ENCODE data around the gene GLT8D1. TPM values are rescaled to one million over a fixed set of nuclear protein-coding genes. Genes with fewer than 3 reads are reported as not detected.

Gene GLT8D1
- total and polyA plus RNA-seq, 2 of the 13 experiments (the other 11 are each of a cell fraction or from before 2014, with no cell fraction given), result 110 to 121 TPM

DNA sequence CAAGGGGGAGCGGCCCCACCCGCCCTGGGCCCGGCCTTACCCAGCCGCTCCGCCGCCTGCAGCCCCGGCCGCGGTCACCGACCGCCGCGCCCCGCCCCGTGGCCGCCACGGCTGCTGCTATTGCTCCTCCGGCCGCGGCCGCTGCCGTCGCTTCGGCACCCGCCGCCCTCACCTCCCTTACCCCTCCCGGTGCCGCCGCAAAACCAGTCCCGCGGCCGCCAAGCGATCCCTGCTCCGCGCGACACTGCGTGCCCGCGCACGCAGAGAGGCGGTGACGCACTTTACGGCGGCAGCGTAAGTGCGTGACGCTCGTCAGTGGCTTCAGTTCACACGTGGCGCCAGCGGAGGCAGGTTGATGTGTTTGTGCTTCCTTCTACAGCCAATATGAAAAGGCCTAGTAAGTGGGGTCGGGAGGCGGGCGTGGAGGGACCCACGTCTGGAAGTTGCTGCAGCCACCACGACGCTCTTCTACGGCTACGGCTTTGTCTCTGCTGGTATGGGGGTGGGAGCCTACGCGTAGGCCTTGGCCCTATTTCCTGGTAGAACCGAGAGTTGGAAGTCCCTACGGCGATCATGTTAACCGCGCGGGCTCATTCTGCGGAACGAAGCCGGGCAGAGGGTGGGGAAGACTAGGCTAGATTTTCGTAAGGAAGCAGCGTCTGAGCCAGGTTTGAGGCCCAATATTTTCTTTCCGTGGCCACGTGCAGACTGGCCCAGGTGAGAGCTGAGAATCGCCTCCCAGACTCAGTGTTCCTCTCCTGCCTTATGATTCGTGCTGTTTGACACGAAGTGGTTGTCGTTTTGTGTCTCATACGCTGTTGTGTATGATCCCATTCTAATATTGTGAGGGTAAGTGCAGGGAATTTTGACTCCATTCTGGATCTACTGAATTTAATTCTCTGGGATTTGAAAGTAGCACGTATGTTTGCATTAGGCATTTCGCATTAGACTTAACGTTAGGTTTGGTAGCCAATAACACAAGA lies 19.6 kb downstream of the GLT8D1 start, which contains the start of the genes GNL3 and PBRM1 (continued):
- peak; percentile 68 for TF ChIP-seq ZNF609 (CRISPR knock-in tag; IDR thresholded peaks at IDR 0.05; ENCODE audit: borderline replicate concordance)
- peak; percentile 27; the same call in 1 of the 2 replicates for TF ChIP-seq RAD21 (CRISPR knock-in tag; IDR thresholded peaks at IDR 0.05)
- TF ChIP-seq ZNF773 (CRISPR knock-in tag; IDR thresholded peaks at IDR 0.05; ENCODE audit: borderline replicate concordance), result peak; percentile 67; the same call in 1 of the 2 replicates
- no peak for TF ChIP-seq ADNP (CRISPR knock-in tag; IDR thresholded peaks at IDR 0.05)
- TF ChIP-seq ZBTB7A (CRISPR knock-in tag; IDR thresholded peaks at IDR 0.05), result peak; percentile 65; the same call in 1 of the 2 replicates
- 0 out of 2 replicates have a peak, but pooled peaks have one; percentile 7 for TF ChIP-seq NFE2 (CRISPR knock-in tag; IDR thresholded peaks at IDR 0.05)
- TF ChIP-seq NFKBIZ (CRISPR knock-in tag; IDR thresholded peaks at IDR 0.05), result no peak; the same call in 1 of the 2 replicates
- no peak for TF ChIP-seq ZNF496 (CRISPR knock-in tag; IDR thresholded peaks at IDR 0.05; ENCODE audit: insufficient replicate concordance)
- TF ChIP-seq CREB3 (CRISPR knock-in tag; IDR thresholded peaks at IDR 0.05), result peak; percentile 78; the same call in 1 of the 2 replicates
- peak; percentile 80; the same call in 1 of the 2 replicates for TF ChIP-seq SMYD3 (CRISPR knock-in tag; IDR thresholded peaks at IDR 0.05)
- TF ChIP-seq SP2 (CRISPR knock-in tag; IDR thresholded peaks at IDR 0.05), result 0 out of 2 replicates have a peak, but pooled peaks have one; percentile 27
- peak; percentile 20; the same call in 1 of the 2 replicates for TF ChIP-seq CENPT (CRISPR knock-in tag; IDR thresholded peaks at IDR 0.05; ENCODE audit: low read depth)
- TF ChIP-seq ZNF44 (CRISPR knock-in tag; IDR thresholded peaks at IDR 0.05), result no peak
- TF ChIP-seq, protein P1, sequence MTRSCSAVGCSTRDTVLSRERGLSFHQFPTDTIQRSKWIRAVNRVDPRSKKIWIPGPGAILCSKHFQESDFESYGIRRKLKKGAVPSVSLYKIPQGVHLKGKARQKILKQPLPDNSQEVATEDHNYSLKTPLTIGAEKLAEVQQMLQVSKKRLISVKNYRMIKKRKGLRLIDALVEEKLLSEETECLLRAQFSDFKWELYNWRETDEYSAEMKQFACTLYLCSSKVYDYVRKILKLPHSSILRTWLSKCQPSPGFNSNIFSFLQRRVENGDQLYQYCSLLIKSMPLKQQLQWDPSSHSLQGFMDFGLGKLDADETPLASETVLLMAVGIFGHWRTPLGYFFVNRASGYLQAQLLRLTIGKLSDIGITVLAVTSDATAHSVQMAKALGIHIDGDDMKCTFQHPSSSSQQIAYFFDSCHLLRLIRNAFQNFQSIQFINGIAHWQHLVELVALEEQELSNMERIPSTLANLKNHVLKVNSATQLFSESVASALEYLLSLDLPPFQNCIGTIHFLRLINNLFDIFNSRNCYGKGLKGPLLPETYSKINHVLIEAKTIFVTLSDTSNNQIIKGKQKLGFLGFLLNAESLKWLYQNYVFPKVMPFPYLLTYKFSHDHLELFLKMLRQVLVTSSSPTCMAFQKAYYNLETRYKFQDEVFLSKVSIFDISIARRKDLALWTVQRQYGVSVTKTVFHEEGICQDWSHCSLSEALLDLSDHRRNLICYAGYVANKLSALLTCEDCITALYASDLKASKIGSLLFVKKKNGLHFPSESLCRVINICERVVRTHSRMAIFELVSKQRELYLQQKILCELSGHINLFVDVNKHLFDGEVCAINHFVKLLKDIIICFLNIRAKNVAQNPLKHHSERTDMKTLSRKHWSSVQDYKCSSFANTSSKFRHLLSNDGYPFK (CRISPR knock-in tag; IDR thresholded peaks at IDR 0.05; ENCODE audit: borderline replicate concordance), result peak; percentile 86; the same call in 1 of the 2 replicates
- TF ChIP-seq ZNF598 (CRISPR knock-in tag; IDR thresholded peaks at IDR 0.05; ENCODE audit: borderline replicate concordance), result peak; percentile 55; the same call in 1 of the 2 replicates
- peak; percentile 97 for TF ChIP-seq NRL (CRISPR knock-in tag; IDR thresholded peaks at IDR 0.05; ENCODE audit: borderline replicate concordance)
- TF ChIP-seq ZMYM4 (CRISPR knock-in tag; IDR thresholded peaks at IDR 0.05), result peak; percentile 81
- peak; percentile 67; the same call in 1 of the 2 replicates for TF ChIP-seq BRCA1 (CRISPR knock-in tag; IDR thresholded peaks at IDR 0.05)
- TF ChIP-seq MED13 (CRISPR knock-in tag; IDR thresholded peaks at IDR 0.05), result peak; percentile 67
- TF ChIP-seq CHD2 (IDR thresholded peaks at IDR 0.05; ENCODE audit: low read depth, low read length), result no peak

Measured in HepG2 (cell line).